ENCODE results near the gene MYO1H. TPM values are rescaled to one million over a fixed set of nuclear protein-coding genes. Genes with fewer than 3 reads are reported as not detected.
A peak's percentile ranks its signal among the peaks of the same experiment; 100 is the strongest.

MYO1H gene
- total and polyA plus RNA-seq, 2 of the 8 experiments (the other 6 are each of a cell fraction or from before 2014, with no cell fraction given): 0.03 TPM; not detected in 1

GRCh38 chr12:109387425-109388166 lies 39.9 kb downstream of the MYO1H start:
- WGBS, 2 experiments (ENCODE audit: extremely low coverage in 1 of 2, insufficient coverage in 1 of 2, insufficient read length in 1 of 2, insufficient replicate concordance in 2 of 2, low coverage in 1 of 2, low lambda C conversion rate in 2 of 2, missing lambda C conversion rate in 1 of 2): 74% methylated on average over 9 of the region's 9 CpGs; no CpG with 5 or more reads in 1 of the 2 experiments
- H3K27ac ChIP-seq (ENCODE audit: low read depth, low read length): no peak overlapping the region
- H3K56ac ChIP-seq (replicated peaks; ENCODE audit: insufficient read length, low read depth, low read length): no peak overlapping the region
- 0 out of 2 replicates have a peak overlapping the region, but pooled peaks have one; percentile 9 for H2BK15ac ChIP-seq (ENCODE audit: low read length)
- POLR2A ChIA-PET (ENCODE audit: partially characterized antibody): no interaction called here
- H4K5ac ChIP-seq (ENCODE audit: insufficient read length, low read depth, low read length): no peak overlapping the region
- H3K36me3 ChIP-seq (ENCODE audit: control insufficient read depth in 2 of 4, insufficient read depth in 4 of 4, low read length in 3 of 4): no peaks in the 10 kb centered on the region
- H4K91ac ChIP-seq (replicated peaks; ENCODE audit: insufficient read length, low read length): no peak overlapping the region
- H3K18ac ChIP-seq (ENCODE audit: extremely low read depth, low read length): no peak overlapping the region
- H2BK120ac ChIP-seq (replicated peaks; ENCODE audit: low read depth, low read length): no peak overlapping the region
- peaks cover 0 to 2% (median 0%) of the 10 kb centered on the region in 4 experiments; a peak in 1 of 7 replicates for H3K4me1 ChIP-seq (replicated peaks in 1 of 4; ENCODE audit: control insufficient read depth in 3 of 4, insufficient read depth in 4 of 4, low read length in 3 of 4)
- no peak overlapping the region for H3K4me2 ChIP-seq (ENCODE audit: insufficient read depth in 1 of 2, low read depth in 2 of 2, low read length in 2 of 2)
- no peak overlapping the region for H3K4ac ChIP-seq (replicated peaks; ENCODE audit: insufficient read length, low read depth, low read length)
- H2BK5ac ChIP-seq (ENCODE audit: low read depth, low read length): no peak overlapping the region
- H2AK5ac ChIP-seq (ENCODE audit: low read depth, low read length): no peak overlapping the region
- H3K23me2 ChIP-seq (ENCODE audit: low read depth, low read length): peaks cover 3% of the 10 kb centered on the region; the same call in 1 of the 2 replicates
- no peak overlapping the region for H3K9ac ChIP-seq (replicated peaks in 1 of 4; ENCODE audit: extremely low read depth in 1 of 4, low read depth in 3 of 4, low read length in 3 of 4)
- DNase-seq (ENCODE audit: low read depth in 1 of 2, low spot score in 2 of 2): peak in 1 of 2 experiments; percentile 50
- peaks cover 0 to 3% of the 10 kb centered on the region in 2 experiments; a peak in 2 of 4 replicates for H3K9me3 ChIP-seq (ENCODE audit: insufficient read depth in 2 of 2, low read depth in 1 of 2, low read length in 1 of 2)
- no peak overlapping the region for H2BK20ac ChIP-seq (ENCODE audit: low read length)
- no peak for FAIRE-seq
- no peaks in the 10 kb centered on the region for H3K79me1 ChIP-seq (ENCODE audit: low read depth, low read length)
- H3K14ac ChIP-seq (ENCODE audit: insufficient read length): no peak overlapping the region
- H2AFZ ChIP-seq (ENCODE audit: low read length): peak overlapping the region; percentile 99
- no peaks in the 10 kb centered on the region for H4K20me1 ChIP-seq (replicated peaks in 1 of 2; ENCODE audit: control insufficient read depth in 1 of 2, insufficient read depth in 2 of 2, low read length in 2 of 2)
- H3K79me2 ChIP-seq (ENCODE audit: control insufficient read depth in 1 of 2, insufficient read depth in 2 of 2, low read length in 2 of 2): no peaks in the 10 kb centered on the region
- no peaks in the 10 kb centered on the region for H3K27me3 ChIP-seq (replicated peaks in 1 of 4; ENCODE audit: control insufficient read depth in 3 of 4, extremely low read depth in 1 of 4, insufficient read depth in 3 of 4, low read length in 3 of 4)
- no peak overlapping the region for H4K8ac ChIP-seq (ENCODE audit: extremely low read depth, insufficient read depth, low read length)
- no peak overlapping the region for H2BK12ac ChIP-seq (ENCODE audit: low read depth, low read length)
- CTCF ChIA-PET (ENCODE audit: partially characterized antibody): interaction anchor here (0.5 to 10.6 kb wide), 27 partner anchors 8 to 310 kb away, joined by 3 to 148 read pairs (median 5); partner anchors contain the start of gene KCTD10
- no peak overlapping the region for H3K4me3 ChIP-seq (ENCODE audit: extremely low read depth in 1 of 4, insufficient read depth in 2 of 4, low read depth in 3 of 4, low read length in 4 of 4)
- H3K23ac ChIP-seq (ENCODE audit: insufficient read length): no peak overlapping the region
- TF ChIP-seq CHD2 (IDR thresholded peaks at IDR 0.05; ENCODE audit: low read length): no peak
- TF ChIP-seq TEAD4 (IDR thresholded peaks at IDR 0.05; ENCODE audit: low read depth, low read length): peak; percentile 90
- TF ChIP-seq JUN (IDR thresholded peaks at IDR 0.05; ENCODE audit: low read depth, low read length): no peak
- TF ChIP-seq, protein P1, sequence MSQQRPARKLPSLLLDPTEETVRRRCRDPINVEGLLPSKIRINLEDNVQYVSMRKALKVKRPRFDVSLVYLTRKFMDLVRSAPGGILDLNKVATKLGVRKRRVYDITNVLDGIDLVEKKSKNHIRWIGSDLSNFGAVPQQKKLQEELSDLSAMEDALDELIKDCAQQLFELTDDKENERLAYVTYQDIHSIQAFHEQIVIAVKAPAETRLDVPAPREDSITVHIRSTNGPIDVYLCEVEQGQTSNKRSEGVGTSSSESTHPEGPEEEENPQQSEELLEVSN (IDR thresholded peaks at IDR 0.05): 0 out of 2 replicates have a peak, but pooled peaks have one; percentile 13
- TF ChIP-seq RAD21 (IDR thresholded peaks at IDR 0.05 in 1 of 2, conservative IDR thresholded peaks at IDR 0.05 in 1 of 2; ENCODE audit: low read depth in 2 of 2, low read length in 2 of 2): peak; percentile 53 to 60
- TF ChIP-seq KDM4A (IDR thresholded peaks at IDR 0.05; ENCODE audit: low read depth, low read length, severe bottlenecking): no peak
- no peak for TF ChIP-seq HDAC6 (IDR thresholded peaks at IDR 0.05; ENCODE audit: low read depth, low read length)
- TF ChIP-seq BRCA1 (IDR thresholded peaks at IDR 0.05; ENCODE audit: low read depth, low read length): no peak
- TF ChIP-seq, protein P2, sequence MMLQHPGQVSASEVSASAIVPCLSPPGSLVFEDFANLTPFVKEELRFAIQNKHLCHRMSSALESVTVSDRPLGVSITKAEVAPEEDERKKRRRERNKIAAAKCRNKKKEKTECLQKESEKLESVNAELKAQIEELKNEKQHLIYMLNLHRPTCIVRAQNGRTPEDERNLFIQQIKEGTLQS (IDR thresholded peaks at IDR 0.05; ENCODE audit: insufficient read depth, low read depth, low read length): no peak
